Spleen (tissue), 11 donors: ENCODE measurements around the gene DTNBP1. TPM values are rescaled to one million over a fixed set of nuclear protein-coding genes. Genes with fewer than 3 reads are reported as not detected.

ENCODE experiments used
- DNase-seq: peaks from one replicate; pipeline ENCODE4 v3.0.0-alpha.2; 2020
- H3K27ac ChIP-seq, 8 donors: fragments of 200-600 bp; sonication (generic) in 7 of 8; 1 replicate in 4 of 8; 2 replicates in 4 of 8; pipeline versions ENCODE4 v1.5.0 to v1.8.0; 2016 to 2021; ENCODE audit warnings: inconsistent platforms in 4 of 8, mild to moderate bottlenecking in 4 of 8, moderate library complexity in 1 of 8
- H3K27me3 ChIP-seq, 7 donors: fragments of 200-600 bp; sonication (generic) in 6 of 7; replicated peaks in 1 of 7; 1 replicate in 4 of 7; 2 replicates in 3 of 7; pipeline versions ENCODE4 v1.5.0 to v1.8.0; 2016 to 2021; ENCODE audit warnings: inconsistent platforms in 3 of 7, mild to moderate bottlenecking in 1 of 7
- H3K36me3 ChIP-seq, 6 donors: fragments of 200-600 bp; sonication (generic) in 5 of 6; 1 replicate in 4 of 6; 2 replicates in 2 of 6; pipeline versions ENCODE4 v1.5.0 to v1.8.0; 2016 to 2021; ENCODE audit warnings: inconsistent platforms in 2 of 6
- H3K4me1 ChIP-seq, 6 donors: fragments of 200-600 bp; sonication (generic) in 5 of 6; 1 replicate in 3 of 6; 2 replicates in 3 of 6; pipeline versions ENCODE4 v1.5.0 to v1.8.0; 2016 to 2021; ENCODE audit warnings: inconsistent platforms in 3 of 6
- H3K4me3 ChIP-seq, 8 donors: fragments of 200-600 bp; sonication (generic) in 7 of 8; 1 replicate in 4 of 8; 2 replicates in 4 of 8; pipeline versions ENCODE4 v1.5.0 to v1.8.0; 2016 to 2021; ENCODE audit warnings: inconsistent platforms in 4 of 8, mild to moderate bottlenecking in 4 of 8, moderate library complexity in 2 of 8
- H3K9me3 ChIP-seq, 8 donors: fragments of 200-600 bp; sonication (generic) in 7 of 8; 1 replicate in 4 of 8; 2 replicates in 4 of 8; pipeline versions ENCODE4 v1.5.0 to v1.8.0; 2016 to 2021; ENCODE audit warnings: inconsistent platforms in 4 of 8
- CTCF ChIP-seq, 11 experiments: fragments of 200-600 bp in 7 of 11; fragments of 450-650 bp in 4 of 11; sonication (generic) in 4 of 11; IDR thresholded peaks in 8 of 11; conservative IDR thresholded peaks in 3 of 11; 1 replicate in 7 of 11; 2 replicates in 4 of 11; pipeline versions ENCODE4 v1.4.0 to v1.8.0; 2016 to 2021; ENCODE audit warnings: antibody characterized with exemption in 11 of 11, inconsistent platforms in 4 of 11, mild to moderate bottlenecking in 1 of 11
- POLR2A ChIP-seq, 3 donors: fragments of 450-650 bp; IDR thresholded peaks; one replicate each; pipeline ENCODE4 v1.5.1; 2017; ENCODE audit warnings: antibody characterized with exemption in 3 of 3, mild to moderate bottlenecking in 1 of 3
- POLR2AphosphoS5 ChIP-seq, 3 donors: sonication (generic); formaldehyde crosslinking; IDR thresholded peaks; one replicate each; pipeline ENCODE4 v1.5.1; 2017; ENCODE audit warnings: antibody characterized with exemption in 3 of 3
- WGBS, 5 donors: extraction: QIAGEN DNeasy Blood & Tissue Kit in 3 of 5; methylation state at CpG; one replicate each; pipeline versions ENCODE4 v1.1.5 to v1.1.7; 2013 to 2018; 5-methylcytosine and 5-hydroxymethylcytosine counted together
- intact Hi-C: fragments of 100-400 bp; cut with DNase I; formaldehyde crosslinking; loops from one replicate; pipeline ENCODE4 v1.15.0; 2023; ENCODE audit warnings: low total_unique reads
- polyA plus RNA-seq, 3 donors: library from polyadenylated mRNA; stranded (reverse); fragments of 200-250 nt; gene quantifications; one replicate each; pipeline ENCODE4 v1.2.1, GENCODE V29; 2013
- total RNA-seq, 7 donors: library from RNA; depleted of rRNA in 3 of 7; stranded (reverse); fragments of >200 nt in 3 of 7; fragmentation: NEBNext Ultra II Directional in 4 of 7; extraction: Animal tissue kit (Norgen Biotek cat#: 25700) in 4 of 7; gene quantifications; one replicate each; pipeline versions ENCODE4 v1.1.0 to v1.2.1, GENCODE V29; 2016 to 2021
- donor health status: healthy with polysubstance abuse.
- donor health status: DM: no; HTN: no; CAD: no; lungs with moderate emphysema.
- donor health status: DM: no; HTN: no; CAD: no.
- donor health status: Bipolar disorder and iron deficiency.
- donor health status: healthy.
- donor health status: DM: no; HTN: no; CAD: no.
- donor health status: DM: yes; HTN: yes; CAD: no.

DTNBP1 gene
- total and polyA plus RNA-seq, 10 donors = 14.2 to 42.2 (median 32.3) TPM

GRCh38 chr6:15522427-15522826 is 140.4 kb downstream of the DTNBP1 start:
- H3K27me3 ChIP-seq = no peaks in the 10 kb centered on the region
- peak overlapping the region in 5 of 8 donors; percentile 22 to 59 (median 42) for H3K27ac ChIP-seq
- DNase-seq = peak; percentile 60
- 47 to 62% (median 50%) methylated on average over 6 of the region's 6 CpGs for WGBS, 5 donors
- peaks cover 2 to 91% (median 77%) of the 10 kb centered on the region in 6 donors for H3K36me3 ChIP-seq
- intact Hi-C loops = no loop called here
- no peak overlapping the region for H3K4me3 ChIP-seq
- TF ChIP-seq POLR2AphosphoS5 (IDR thresholded peaks at IDR 0.05) = peak in 2 of 3 donors; percentile 27 to 35
- no peak for TF ChIP-seq CTCF (IDR thresholded peaks at IDR 0.05 in 8 of 11, conservative IDR thresholded peaks at IDR 0.05 in 3 of 11)
- no peaks in the 10 kb centered on the region for H3K9me3 ChIP-seq
- peaks cover 3 to 18% (median 12%) of the 10 kb centered on the region in 6 donors for H3K4me1 ChIP-seq

- H3K9me3 ChIP-seq = no peaks in the 10 kb centered on the region
- peaks cover 2 to 95% (median 81%) of the 10 kb centered on the region in 6 donors for H3K36me3 ChIP-seq
- peaks cover 3 to 18% (median 12%) of the 10 kb centered on the region in 6 donors for H3K4me1 ChIP-seq
- peak overlapping the region in 6 of 8 donors; percentile 8 to 59 (median 37) for H3K27ac ChIP-seq
- TF ChIP-seq CTCF (IDR thresholded peaks at IDR 0.05 in 8 of 11, conservative IDR thresholded peaks at IDR 0.05 in 3 of 11) (no peak), POLR2AphosphoS5 (IDR thresholded peaks at IDR 0.05) (peak in 1 of 3 donors; percentile 45), POLR2A (IDR thresholded peaks at IDR 0.05) (no peak)
- peak; percentile 71 for DNase-seq
- intact Hi-C loops = no loop called here
- no peak overlapping the region for H3K4me3 ChIP-seq
- WGBS, 5 donors = 83 to 94% (median 87%) methylated on average over 9 of the region's 9 CpGs
- H3K27me3 ChIP-seq = no peaks in the 10 kb centered on the region
These were observed 140.8 kb downstream of the DTNBP1 start for GRCh38 chr6:15522026-15522425.

GRCh38 chr6:15521582-15521981 is 141.2 kb downstream of the DTNBP1 start:
- no peak for DNase-seq
- intact Hi-C loops = no loop called here

More at GRCh38 chr6:15521582-15521981, 141.2 kb downstream of the DTNBP1 start:
- Histone ChIP-seq H3K9me3 (no peaks in the 10 kb centered on the region), H3K4me1 (peaks cover 3 to 18% (median 12%) of the 10 kb centered on the region in 6 donors), H3K36me3 (peaks cover 2 to 99% (median 83%) of the 10 kb centered on the region in 6 donors), H3K27me3 (no peaks in the 10 kb centered on the region), H3K4me3 (no peak overlapping the region), H3K27ac (peak overlapping the region in 6 of 8 donors; percentile 8 to 59 (median 37))
- WGBS, 5 donors = 63 to 87% (median 74%) methylated on average over 6 of the region's 6 CpGs
- no peak for TF ChIP-seq POLR2AphosphoS5 (IDR thresholded peaks at IDR 0.05)
- no peak for TF ChIP-seq POLR2A (IDR thresholded peaks at IDR 0.05)
- no peak for TF ChIP-seq CTCF (IDR thresholded peaks at IDR 0.05 in 8 of 11, conservative IDR thresholded peaks at IDR 0.05 in 3 of 11)
